Caco-2 (cell line): Measurements from ENCODE around the gene PNKD. TPM values are rescaled to one million over a fixed set of nuclear protein-coding genes. Genes with fewer than 3 reads are reported as not detected.

Experiments
- BruUV-seq: library from RNA; stranded (reverse); fragments of 400-500 nt; replicated peaks from 2 replicates; lab custom pipeline; 2021; lab: Mats Ljungman, UMichigan
- CTCF ChIA-PET: fragments of 300-600 bp; sonication (Branson Sonifier 250); formaldehyde crosslinking; loops from one replicate; lab custom pipeline; 2022; ENCODE audit warnings: antibody characterized with exemption; lab: Charles Lee
- POLR2A ChIA-PET: fragments of 300-600 bp; sonication (Branson Sonifier 250); formaldehyde crosslinking; loops from one replicate; lab custom pipeline; 2022; ENCODE audit warnings: antibody characterized with exemption; lab: Charles Lee
- DNase-seq, 2 experiments: peaks; one replicate each; pipeline versions ENCODE4 v3.0.0 to v3.0.0-alpha.2; 2020 to 2022
- H3K27me3 ChIP-seq: replicated peaks from 2 replicates; pipeline ENCODE4 v1.6.0; 2011; ENCODE audit warnings: low read length; ENCODE audit not compliant: control insufficient read depth, insufficient read depth
- H3K36me3 ChIP-seq: 2 replicates; pipeline ENCODE4 v1.5.1; 2011; ENCODE audit warnings: low read length; ENCODE audit not compliant: control insufficient read depth, insufficient read depth
- H3K4me1 ChIP-seq: fragments of 250-450 bp; sonication (Bioruptor Pico); 2 replicates; pipeline ENCODE4 v1.5.1; 2020; ENCODE audit warnings: mild to moderate bottlenecking
- H3K4me3 ChIP-seq: 2 replicates; pipeline ENCODE4 v1.5.1; 2011; ENCODE audit warnings: low read depth, mild to moderate bottlenecking, control low read depth, low read length
- H3K9me3 ChIP-seq: fragments of 250-450 bp; sonication (Bioruptor Pico); 2 replicates; pipeline ENCODE4 v1.5.1; 2020; ENCODE audit warnings: mild to moderate bottlenecking, moderate library complexity
- H3K27ac Mint-ChIP-seq: one replicate; pipeline ENCODE4 v1.8.0; 2022; ENCODE audit warnings: mixed read lengths; ENCODE audit not compliant: unreplicated experiment
- H3K27me3 Mint-ChIP-seq: one replicate; pipeline ENCODE4 v1.8.0; 2022; ENCODE audit warnings: mixed read lengths; ENCODE audit not compliant: insufficient read depth, unreplicated experiment
- H3K36me3 Mint-ChIP-seq: one replicate; pipeline ENCODE4 v1.8.0; 2022; ENCODE audit warnings: mild to moderate bottlenecking, mixed read lengths; ENCODE audit not compliant: insufficient read depth, unreplicated experiment
- H3K4me1 Mint-ChIP-seq: one replicate; pipeline ENCODE4 v1.8.0; 2022; ENCODE audit warnings: low read depth, mixed read lengths; ENCODE audit not compliant: unreplicated experiment
- H3K4me3 Mint-ChIP-seq: one replicate; pipeline ENCODE4 v1.8.0; 2022; ENCODE audit warnings: mild to moderate bottlenecking, moderate library complexity, mixed read lengths; ENCODE audit not compliant: unreplicated experiment
- H3K9me3 Mint-ChIP-seq: one replicate; pipeline ENCODE4 v1.8.0; 2022; ENCODE audit warnings: mixed read lengths; ENCODE audit not compliant: unreplicated experiment
- intact Hi-C: fragments of 100-400 bp; cut with micrococcal nuclease; formaldehyde crosslinking; loops from one replicate; pipeline ENCODE4 v1.10.0; 2022; ENCODE audit not compliant: unreplicated experiment
- total RNA-seq: library from RNA; stranded (reverse); gene quantifications from 2 replicates; pipeline ENCODE4 v1.2.3, GENCODE V29; 2022
- TF ChIP-seq, protein P1 (sequence below), 2 experiments: fragments of 200-600 bp in 1 of 2; IDR thresholded peaks; 1 replicate in 1 of 2; 2 replicates in 1 of 2; pipeline versions ENCODE4 v1.5.1 to v1.8.0; 2011 to 2022; ENCODE audit warnings: antibody characterized with exemption in 1 of 2, control low read depth in 1 of 2, inconsistent platforms in 1 of 2, low read depth in 1 of 2, low read length in 1 of 2, mild to moderate bottlenecking in 1 of 2, moderate library complexity in 1 of 2; ENCODE audit not compliant: insufficient read depth in 1 of 2, severe bottlenecking in 1 of 2, unreplicated experiment in 1 of 2

The PNKD gene
- total RNA-seq, 1 experiment from 2014 or later = 39.2 TPM

DNA sequence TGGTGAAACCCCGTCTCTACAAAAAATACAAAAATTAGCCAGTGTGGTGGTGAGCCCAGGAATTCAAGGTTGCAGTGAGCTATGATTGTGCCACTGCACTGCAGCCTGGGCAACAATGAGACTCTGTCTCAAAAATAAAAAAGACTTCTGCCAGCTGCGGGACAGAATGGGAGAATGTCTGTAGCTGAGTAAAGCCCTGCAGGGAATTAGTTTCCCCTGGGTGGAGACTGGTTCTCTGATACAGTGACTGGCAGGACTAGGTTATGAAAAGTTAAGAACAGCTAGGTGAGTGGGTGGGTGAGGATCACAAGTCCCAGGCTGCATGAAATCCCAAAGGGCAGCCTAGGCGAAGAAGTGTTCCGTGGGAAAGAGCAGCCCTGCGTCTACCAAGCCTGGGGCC lies 72.5 kb downstream of the PNKD start:
- intact Hi-C loops = no loop called here
- no peak overlapping the region for H3K4me3 Mint-ChIP-seq
- H3K9me3 ChIP-seq = no peaks in the 10 kb centered on the region
- POLR2A ChIA-PET = no interaction called here
- peaks cover 8% of the 10 kb centered on the region for H3K4me1 Mint-ChIP-seq
- no peak overlapping the region for H3K27ac Mint-ChIP-seq
- H3K27me3 ChIP-seq = no peaks in the 10 kb centered on the region
- no peak for DNase-seq
- H3K9me3 Mint-ChIP-seq = no peaks in the 10 kb centered on the region
- no peaks in the 10 kb centered on the region; the same call in 1 of the 2 replicates for H3K36me3 ChIP-seq
- no peak overlapping the region for H3K4me3 ChIP-seq
- BruUV-seq = no TSS peak
- no peaks in the 10 kb centered on the region for H3K4me1 ChIP-seq
- TF ChIP-seq, protein P1, sequence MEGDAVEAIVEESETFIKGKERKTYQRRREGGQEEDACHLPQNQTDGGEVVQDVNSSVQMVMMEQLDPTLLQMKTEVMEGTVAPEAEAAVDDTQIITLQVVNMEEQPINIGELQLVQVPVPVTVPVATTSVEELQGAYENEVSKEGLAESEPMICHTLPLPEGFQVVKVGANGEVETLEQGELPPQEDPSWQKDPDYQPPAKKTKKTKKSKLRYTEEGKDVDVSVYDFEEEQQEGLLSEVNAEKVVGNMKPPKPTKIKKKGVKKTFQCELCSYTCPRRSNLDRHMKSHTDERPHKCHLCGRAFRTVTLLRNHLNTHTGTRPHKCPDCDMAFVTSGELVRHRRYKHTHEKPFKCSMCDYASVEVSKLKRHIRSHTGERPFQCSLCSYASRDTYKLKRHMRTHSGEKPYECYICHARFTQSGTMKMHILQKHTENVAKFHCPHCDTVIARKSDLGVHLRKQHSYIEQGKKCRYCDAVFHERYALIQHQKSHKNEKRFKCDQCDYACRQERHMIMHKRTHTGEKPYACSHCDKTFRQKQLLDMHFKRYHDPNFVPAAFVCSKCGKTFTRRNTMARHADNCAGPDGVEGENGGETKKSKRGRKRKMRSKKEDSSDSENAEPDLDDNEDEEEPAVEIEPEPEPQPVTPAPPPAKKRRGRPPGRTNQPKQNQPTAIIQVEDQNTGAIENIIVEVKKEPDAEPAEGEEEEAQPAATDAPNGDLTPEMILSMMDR (IDR thresholded peaks at IDR 0.05; ENCODE audit: insufficient read depth in 1 of 2, low read depth in 1 of 2, low read length in 1 of 2, severe bottlenecking in 1 of 2, unreplicated experiment in 1 of 2) = no peak
- H3K27me3 Mint-ChIP-seq = no peaks in the 10 kb centered on the region
- CTCF ChIA-PET = no interaction called here
- H3K36me3 Mint-ChIP-seq = peaks cover 6% of the 10 kb centered on the region

DNA sequence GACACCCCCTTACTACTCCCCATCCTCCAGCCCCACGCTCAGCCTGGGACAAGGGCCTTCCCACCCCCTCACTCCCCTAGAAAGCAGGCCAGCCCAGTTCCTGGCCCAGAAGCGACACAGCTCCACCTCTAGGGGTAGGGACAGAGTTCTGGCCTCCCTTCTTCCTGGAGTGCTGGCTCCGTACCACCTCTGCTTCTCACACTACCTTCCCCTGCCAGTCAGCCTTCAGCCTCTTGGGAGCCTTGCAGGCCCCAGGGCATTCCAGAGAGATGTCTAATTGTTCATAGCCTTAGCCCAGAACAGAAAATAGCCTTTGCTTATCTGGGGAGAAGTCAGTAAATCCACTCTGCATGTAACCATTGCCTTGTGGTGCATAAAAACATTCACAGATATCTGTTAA lies 73.3 kb downstream of the PNKD start:
- H3K36me3 ChIP-seq = no peaks in the 10 kb centered on the region; the same call in 1 of the 2 replicates
- Mint-ChIP-seq H3K4me3 (no peak overlapping the region), H3K9me3 (no peaks in the 10 kb centered on the region), H3K27ac (no peak overlapping the region), H3K27me3 (no peaks in the 10 kb centered on the region), H3K4me1 (peaks cover 8% of the 10 kb centered on the region), H3K36me3 (peaks cover 6% of the 10 kb centered on the region)
- POLR2A ChIA-PET = no interaction called here
- H3K4me3 ChIP-seq = no peak overlapping the region
- H3K27me3 ChIP-seq = no peaks in the 10 kb centered on the region
- no peaks in the 10 kb centered on the region for H3K4me1 ChIP-seq
- CTCF ChIA-PET = no interaction called here
- BruUV-seq = no TSS peak
- no peaks in the 10 kb centered on the region for H3K9me3 ChIP-seq
- no peak for DNase-seq
- intact Hi-C loops = no loop called here
- TF ChIP-seq, protein P1 (IDR thresholded peaks at IDR 0.05; ENCODE audit: insufficient read depth in 1 of 2, low read depth in 1 of 2, low read length in 1 of 2, severe bottlenecking in 1 of 2, unreplicated experiment in 1 of 2) = no peak

DNA sequence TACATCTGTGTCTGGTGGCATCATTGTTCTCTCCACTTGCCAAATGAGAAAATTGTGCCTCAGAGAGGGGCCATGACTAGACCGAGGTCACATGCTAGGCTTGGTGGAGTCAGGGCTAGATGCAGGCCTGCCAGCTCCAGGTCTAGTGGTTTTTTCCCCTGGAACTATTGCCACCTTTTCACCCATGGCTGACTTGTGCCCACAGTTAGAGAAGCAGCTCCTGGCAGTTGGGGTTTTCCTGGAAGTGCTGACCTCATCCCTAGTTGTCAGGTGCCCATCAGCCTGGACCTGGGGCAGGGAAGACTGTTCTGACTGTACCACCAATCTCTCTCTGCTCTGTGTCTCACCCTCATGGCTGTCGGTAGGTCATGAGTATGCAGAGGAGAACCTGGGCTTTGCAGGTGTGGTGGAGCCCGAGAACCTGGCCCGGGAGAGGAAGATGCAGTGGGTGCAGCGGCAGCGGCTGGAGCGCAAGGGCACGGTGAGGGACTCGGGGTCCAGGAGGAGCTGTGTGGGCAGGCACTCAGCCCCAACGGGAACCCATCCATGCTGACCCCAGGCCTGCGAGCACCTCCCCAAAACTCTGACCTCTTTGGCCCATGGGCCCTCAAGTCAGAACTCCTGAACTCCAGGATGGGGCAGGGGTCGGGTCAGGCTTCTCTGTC lies 73.9 kb downstream of the PNKD start:
- TF ChIP-seq, protein P1 (IDR thresholded peaks at IDR 0.05; ENCODE audit: insufficient read depth in 1 of 2, low read depth in 1 of 2, low read length in 1 of 2, severe bottlenecking in 1 of 2, unreplicated experiment in 1 of 2) = no peak
- intact Hi-C loops = no loop called here
- ChIA-PET POLR2A (no interaction called here), CTCF (no interaction called here)
- Mint-ChIP-seq H3K27ac (no peak overlapping the region), H3K36me3 (peaks cover 6% of the 10 kb centered on the region), H3K4me3 (no peak overlapping the region), H3K9me3 (no peaks in the 10 kb centered on the region), H3K4me1 (peaks cover 8% of the 10 kb centered on the region), H3K27me3 (no peaks in the 10 kb centered on the region)
- no peaks in the 10 kb centered on the region; the same call in 1 of the 2 replicates for H3K36me3 ChIP-seq
- no peaks in the 10 kb centered on the region for H3K27me3 ChIP-seq
- no peak overlapping the region for H3K4me3 ChIP-seq
- no peak for DNase-seq
- no TSS peak for BruUV-seq
- H3K4me1 ChIP-seq = no peaks in the 10 kb centered on the region
- no peaks in the 10 kb centered on the region for H3K9me3 ChIP-seq
